Fibroblast of lung (primary cell): ENCODE results near the gene ARHGEF16. TPM values are rescaled to one million over a fixed set of nuclear protein-coding genes. Genes with fewer than 3 reads are reported as not detected.

Experiments
- DNase-seq, 2 donors: peaks; one replicate each; pipeline versions ENCODE4 v3.0.0 to v3.0.0-alpha.2; 2010; ENCODE audit warnings: low read depth in 2 of 2
- H2AFZ ChIP-seq: 2 replicates; pipeline ENCODE4 v1.5.1; 2012; ENCODE audit warnings: low read length, control low read depth, inconsistent platforms
- H3K27ac ChIP-seq: 2 replicates; pipeline ENCODE4 v1.5.1; 2011; ENCODE audit warnings: low read length, control low read depth; ENCODE audit not compliant: insufficient read depth
- H3K27me3 ChIP-seq: 2 replicates; pipeline ENCODE4 v1.5.1; 2011; ENCODE audit warnings: mild to moderate bottlenecking, low read length; ENCODE audit not compliant: control insufficient read depth, insufficient read depth
- H3K36me3 ChIP-seq: 2 replicates; pipeline ENCODE4 v1.5.1; 2011; ENCODE audit warnings: low read length; ENCODE audit not compliant: control insufficient read depth, insufficient read depth
- H3K4me1 ChIP-seq: 2 replicates; pipeline ENCODE4 v1.5.1; 2011; ENCODE audit warnings: low read length; ENCODE audit not compliant: control insufficient read depth, insufficient read depth; ENCODE audit errors: extremely low read depth
- H3K4me2 ChIP-seq: 2 replicates; pipeline ENCODE4 v1.5.1; 2011; ENCODE audit warnings: low read length, control low read depth; ENCODE audit not compliant: insufficient read depth; ENCODE audit errors: extremely low read depth
- H3K4me3 ChIP-seq, 4 experiments: fragments of 200-600 bp in 1 of 4; sonication (generic) in 1 of 4; replicated peaks in 1 of 4; 2 replicates each; pipeline ENCODE4 v1.5.1; 2011 to 2016; ENCODE audit warnings: low read length in 4 of 4, low read depth in 3 of 4, mild to moderate bottlenecking in 3 of 4, control low read depth in 2 of 4, inconsistent platforms in 1 of 4, mixed read lengths in 1 of 4; ENCODE audit not compliant: insufficient read depth in 1 of 4; ENCODE audit errors: control extremely low read depth in 1 of 4
- H3K79me2 ChIP-seq: 2 replicates; pipeline ENCODE4 v1.5.1; 2012; ENCODE audit warnings: mild to moderate bottlenecking, low read length, inconsistent platforms; ENCODE audit not compliant: control insufficient read depth, insufficient read depth
- H3K9ac ChIP-seq: 2 replicates; pipeline ENCODE4 v1.5.1; 2011; ENCODE audit warnings: mild to moderate bottlenecking, low read length, control low read depth; ENCODE audit not compliant: insufficient read depth
- H3K9me3 ChIP-seq: 2 replicates; pipeline ENCODE4 v1.5.1; 2012; ENCODE audit warnings: low read depth, low read length; ENCODE audit not compliant: control insufficient read depth, insufficient read depth
- H4K20me1 ChIP-seq: 2 replicates; pipeline ENCODE4 v1.5.1; 2011; ENCODE audit warnings: low read length; ENCODE audit not compliant: control insufficient read depth, insufficient read depth; ENCODE audit errors: extremely low read depth
- EZH2 ChIP-seq: IDR thresholded peaks from 2 replicates; pipeline ENCODE4 v1.5.1; 2012; ENCODE audit warnings: low read length, control low read depth, mild to moderate bottlenecking; ENCODE audit errors: missing control alignments
- polyA plus RNA-seq, 2 donors: library from polyadenylated mRNA; depleted of rRNA in 1 of 2; stranded (reverse) in 1 of 2; unstranded in 1 of 2; fragments of >200 nt; gene quantifications; 2 replicates each; pipeline ENCODE4 v1.2.1, GENCODE V29; 2011 to 2012; ENCODE audit warnings: missing spikeins in 1 of 2
- total RNA-seq: library from RNA; depleted of rRNA; stranded (reverse); fragments of >200 nt; gene quantifications from 2 replicates; pipeline ENCODE4 v1.2.1, GENCODE V29; 2014
- TF ChIP-seq, protein P1 (sequence below), 2 donors: IDR thresholded peaks in 1 of 2; conservative IDR thresholded peaks in 1 of 2; 1 replicate in 1 of 2; 2 replicates in 1 of 2; pipeline ENCODE4 v1.5.1; 2011 to 2012; ENCODE audit warnings: low read length in 2 of 2, control low read depth in 1 of 2, inconsistent platforms in 1 of 2, low read depth in 1 of 2, mild to moderate bottlenecking in 1 of 2

The ARHGEF16 gene
- total and polyA plus RNA-seq, 2 donors (not counting 1 experiment from before 2014, with no cell fraction given), result 0.02 to 0.17 TPM

DNA sequence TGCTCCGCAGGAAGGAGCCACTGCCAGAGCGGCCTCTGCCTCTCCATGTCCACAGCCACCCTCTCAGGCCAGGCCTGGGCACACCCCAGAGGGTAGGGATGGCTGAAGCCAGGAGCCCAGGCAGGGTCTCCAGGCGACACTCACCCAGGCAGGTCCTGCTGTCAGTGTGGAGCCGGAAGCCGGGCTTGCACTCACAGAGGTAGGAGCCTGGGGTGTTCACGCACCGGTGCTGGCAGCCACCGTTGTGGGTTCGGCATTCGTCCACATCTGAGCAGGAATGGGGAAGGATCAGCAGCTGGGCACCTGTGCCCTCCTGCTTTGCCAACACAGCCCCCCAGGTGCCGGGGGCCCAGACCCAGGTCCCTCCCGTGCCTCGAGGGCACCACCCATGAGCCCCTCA is 69.5 kb downstream of the ARHGEF16 start:
- DNase-seq, result no peak
- H3K9me3 ChIP-seq, result no peaks in the 10 kb centered on the region
- H4K20me1 ChIP-seq, result no peaks in the 10 kb centered on the region
- H3K4me3 ChIP-seq, result no peak overlapping the region
- no peak overlapping the region for H3K9ac ChIP-seq
- no peak overlapping the region for H3K4me2 ChIP-seq
- H3K79me2 ChIP-seq, result no peaks in the 10 kb centered on the region
- H3K4me1 ChIP-seq, result no peaks in the 10 kb centered on the region
- H3K27ac ChIP-seq, result no peak overlapping the region
- no peak for TF ChIP-seq EZH2
- TF ChIP-seq, protein P1, sequence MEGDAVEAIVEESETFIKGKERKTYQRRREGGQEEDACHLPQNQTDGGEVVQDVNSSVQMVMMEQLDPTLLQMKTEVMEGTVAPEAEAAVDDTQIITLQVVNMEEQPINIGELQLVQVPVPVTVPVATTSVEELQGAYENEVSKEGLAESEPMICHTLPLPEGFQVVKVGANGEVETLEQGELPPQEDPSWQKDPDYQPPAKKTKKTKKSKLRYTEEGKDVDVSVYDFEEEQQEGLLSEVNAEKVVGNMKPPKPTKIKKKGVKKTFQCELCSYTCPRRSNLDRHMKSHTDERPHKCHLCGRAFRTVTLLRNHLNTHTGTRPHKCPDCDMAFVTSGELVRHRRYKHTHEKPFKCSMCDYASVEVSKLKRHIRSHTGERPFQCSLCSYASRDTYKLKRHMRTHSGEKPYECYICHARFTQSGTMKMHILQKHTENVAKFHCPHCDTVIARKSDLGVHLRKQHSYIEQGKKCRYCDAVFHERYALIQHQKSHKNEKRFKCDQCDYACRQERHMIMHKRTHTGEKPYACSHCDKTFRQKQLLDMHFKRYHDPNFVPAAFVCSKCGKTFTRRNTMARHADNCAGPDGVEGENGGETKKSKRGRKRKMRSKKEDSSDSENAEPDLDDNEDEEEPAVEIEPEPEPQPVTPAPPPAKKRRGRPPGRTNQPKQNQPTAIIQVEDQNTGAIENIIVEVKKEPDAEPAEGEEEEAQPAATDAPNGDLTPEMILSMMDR (conservative IDR thresholded peaks at IDR 0.05 in 1 of 2, IDR thresholded peaks at IDR 0.05 in 1 of 2; ENCODE audit: low read depth in 1 of 2, low read length in 2 of 2), result no peak
- no peak overlapping the region for H2AFZ ChIP-seq
- H3K27me3 ChIP-seq, result no peaks in the 10 kb centered on the region
- no peaks in the 10 kb centered on the region for H3K36me3 ChIP-seq

DNA sequence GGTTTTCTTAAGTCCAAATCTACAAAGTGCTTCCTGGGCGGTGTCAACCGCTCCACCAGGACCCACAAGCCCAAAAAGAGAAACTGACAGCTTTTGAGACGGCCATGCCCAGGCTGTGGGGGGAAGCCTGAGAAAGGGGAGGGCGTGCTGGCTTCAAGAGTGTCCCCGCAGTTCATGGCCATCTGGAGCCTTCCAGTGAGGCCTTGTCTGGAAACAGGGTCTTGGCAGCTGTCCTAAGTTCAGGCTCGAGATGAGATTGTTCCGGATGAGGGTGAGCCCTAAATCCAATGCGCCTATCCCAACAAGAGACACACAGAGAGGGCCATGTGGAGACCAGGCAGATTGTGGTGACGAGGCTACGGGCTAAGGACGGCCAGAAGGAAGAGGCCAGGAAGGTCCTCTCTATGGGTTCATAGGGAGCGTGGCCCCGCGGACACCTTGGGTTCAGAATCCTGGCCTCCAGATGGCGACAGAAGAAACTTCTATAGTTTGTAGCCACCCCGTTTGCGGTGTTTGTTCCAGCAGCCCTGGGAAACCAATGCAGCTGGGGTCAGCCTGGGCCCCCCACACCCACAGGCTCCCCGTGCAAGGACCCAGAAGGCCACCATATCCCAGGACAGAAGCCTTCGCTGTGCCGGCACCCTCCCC is 70.2 kb downstream of the ARHGEF16 start:
- no peaks in the 10 kb centered on the region for H4K20me1 ChIP-seq
- H2AFZ ChIP-seq, result no peak overlapping the region
- no peak overlapping the region for H3K4me3 ChIP-seq
- H3K36me3 ChIP-seq, result no peaks in the 10 kb centered on the region
- no peak overlapping the region for H3K9ac ChIP-seq
- no peaks in the 10 kb centered on the region for H3K79me2 ChIP-seq
- DNase-seq, result no peak
- H3K4me1 ChIP-seq, result no peaks in the 10 kb centered on the region
- no peaks in the 10 kb centered on the region for H3K9me3 ChIP-seq
- no peak overlapping the region for H3K4me2 ChIP-seq
- H3K27me3 ChIP-seq, result no peaks in the 10 kb centered on the region
- H3K27ac ChIP-seq, result no peak overlapping the region
- TF ChIP-seq, protein P1 (conservative IDR thresholded peaks at IDR 0.05 in 1 of 2, IDR thresholded peaks at IDR 0.05 in 1 of 2; ENCODE audit: low read depth in 1 of 2, low read length in 2 of 2), result no peak
- no peak for TF ChIP-seq EZH2

DNA sequence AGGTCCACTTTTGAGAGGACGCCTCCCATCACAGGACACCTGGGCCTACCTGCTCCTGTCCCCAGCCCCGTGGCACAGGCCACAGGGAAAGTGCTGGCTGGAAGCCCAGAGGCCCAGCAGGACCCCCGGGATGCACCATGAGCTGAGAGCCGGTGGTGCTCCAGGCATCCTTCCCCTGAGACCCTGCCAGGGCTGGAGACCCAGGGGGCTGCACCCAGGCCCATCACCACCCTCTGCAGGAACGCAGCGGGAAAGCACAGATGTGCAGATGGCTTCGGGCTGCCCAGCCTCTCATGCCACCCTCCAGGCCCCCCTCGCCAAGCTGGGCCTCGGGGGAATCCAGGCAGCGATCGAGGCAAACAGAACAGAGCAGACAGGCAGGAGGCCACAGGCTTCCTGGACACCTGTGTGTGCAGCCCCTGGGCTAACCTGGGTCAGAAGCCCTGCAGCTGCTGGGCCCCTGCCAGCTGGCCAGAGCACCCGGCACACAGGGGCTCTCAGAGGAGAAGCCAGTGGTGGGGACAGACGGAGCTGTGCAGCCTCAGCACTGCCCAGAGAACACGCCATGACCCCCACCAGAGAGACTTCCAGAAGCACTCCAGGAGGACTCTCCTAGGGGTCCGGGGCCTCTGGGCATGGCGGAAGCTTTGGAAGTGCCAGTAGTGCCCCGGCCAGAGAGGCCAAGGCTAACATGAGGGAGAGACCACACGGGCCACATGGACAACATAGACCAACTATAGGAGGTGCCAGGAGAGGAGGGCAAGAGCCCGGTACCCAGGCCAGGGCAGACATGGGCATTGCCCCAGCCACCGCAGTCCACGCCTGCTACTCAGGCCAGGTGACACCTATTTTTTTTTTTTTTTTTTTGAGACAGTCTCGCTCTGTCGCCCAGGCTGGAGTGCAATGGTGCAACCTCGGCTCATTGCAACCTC is 71.4 kb downstream of the ARHGEF16 start:
- H3K27me3 ChIP-seq, result no peaks in the 10 kb centered on the region
- no peaks in the 10 kb centered on the region for H4K20me1 ChIP-seq
- no peaks in the 10 kb centered on the region for H3K79me2 ChIP-seq
- no peak overlapping the region for H2AFZ ChIP-seq
- H3K9me3 ChIP-seq, result no peaks in the 10 kb centered on the region
- no peak overlapping the region for H3K4me3 ChIP-seq
- TF ChIP-seq EZH2, result no peak
- TF ChIP-seq, protein P1 (conservative IDR thresholded peaks at IDR 0.05 in 1 of 2, IDR thresholded peaks at IDR 0.05 in 1 of 2; ENCODE audit: low read depth in 1 of 2, low read length in 2 of 2), result no peak
- no peak overlapping the region for H3K27ac ChIP-seq
- no peak for DNase-seq
- no peaks in the 10 kb centered on the region for H3K36me3 ChIP-seq
- H3K4me1 ChIP-seq, result no peaks in the 10 kb centered on the region
- no peak overlapping the region for H3K4me2 ChIP-seq
- H3K9ac ChIP-seq, result no peak overlapping the region
